ENCODE results near the gene ANKRD61.

Gene ANKRD61

GRCh38 chr7:6011541-6011940 lies 19.6 kb upstream of the ANKRD61 start:
- no peak overlapping the region for H4K91ac ChIP-seq (ENCODE audit: low read depth, low read length, poor library complexity)
- H2AFZ ChIP-seq (ENCODE audit: low read length) = no peak overlapping the region
- H3K14ac ChIP-seq (ENCODE audit: low read length) = no peak overlapping the region
- peaks cover 2% of the 10 kb centered on the region for H3K79me1 ChIP-seq (ENCODE audit: low read depth, low read length)
- no peak overlapping the region for H2BK120ac ChIP-seq (ENCODE audit: low read depth, low read length)
- no peaks in the 10 kb centered on the region for H3K27me3 ChIP-seq (ENCODE audit: control insufficient read depth in 3 of 3, insufficient read depth in 3 of 3, low read depth in 1 of 3, low read length in 3 of 3)
- H2AK5ac ChIP-seq (ENCODE audit: low read depth, low read length) = no peak overlapping the region
- H3K23ac ChIP-seq (ENCODE audit: low read depth, low read length, poor library complexity) = no peak overlapping the region
- no peak overlapping the region for H3K9ac ChIP-seq (ENCODE audit: low read depth, low read length, poor library complexity)
- H3K4me1 ChIP-seq (ENCODE audit: control insufficient read depth in 2 of 2, insufficient read depth in 1 of 2, low read depth in 1 of 2, low read length in 2 of 2) = no peaks in the 10 kb centered on the region
- H4K8ac ChIP-seq (ENCODE audit: low read depth, low read length) = no peak overlapping the region
- no peak overlapping the region for H3K18ac ChIP-seq (ENCODE audit: low read length)
- H3K27ac ChIP-seq (replicated peaks; ENCODE audit: low read length) = no peak overlapping the region
- no peak overlapping the region for H3K4ac ChIP-seq (ENCODE audit: low read length)
- H3K9me3 ChIP-seq (replicated peaks in 1 of 2; ENCODE audit: control insufficient read depth in 2 of 2, insufficient read depth in 1 of 2, low read depth in 1 of 2, low read length in 2 of 2) = no peaks in the 10 kb centered on the region
- WGBS, 2 donors (ENCODE audit: extremely low coverage in 2 of 2, insufficient read length in 2 of 2, insufficient replicate concordance in 1 of 2) = no CpG with 5 or more reads among the region's 2 CpGs
- peaks cover 14 to 56% of the 10 kb centered on the region in 2 donors for H3K36me3 ChIP-seq (replicated peaks in 1 of 2; ENCODE audit: control insufficient read depth in 2 of 2, insufficient read depth in 2 of 2, low read length in 2 of 2)
- H2BK12ac ChIP-seq (ENCODE audit: low read length) = no peak overlapping the region
- H3K4me3 ChIP-seq (ENCODE audit: low read length in 2 of 2) = no peak overlapping the region
- no peak overlapping the region for H2BK15ac ChIP-seq (ENCODE audit: low read length)
- no peak for DNase-seq (ENCODE audit: low spot score)
- H3K4me2 ChIP-seq (ENCODE audit: insufficient read depth, low read length, poor library complexity, severe bottlenecking) = no peak overlapping the region
- H2BK5ac ChIP-seq (ENCODE audit: low read length) = no peak overlapping the region

GRCh38 chr7:6012355-6013104 lies 18.6 kb upstream of the ANKRD61 start:
- Histone ChIP-seq H4K8ac (ENCODE audit: low read depth, low read length) (no peak overlapping the region), H2AFZ (ENCODE audit: low read length) (no peak overlapping the region), H3K4me2 (ENCODE audit: insufficient read depth, low read length, poor library complexity, severe bottlenecking) (no peak overlapping the region), H3K79me1 (ENCODE audit: low read depth, low read length) (peaks cover 2% of the 10 kb centered on the region), H2BK12ac (ENCODE audit: low read length) (no peak overlapping the region), H3K36me3 (replicated peaks in 1 of 2; ENCODE audit: control insufficient read depth in 2 of 2, insufficient read depth in 2 of 2, low read length in 2 of 2) (peaks cover 21 to 66% of the 10 kb centered on the region in 2 donors), H2BK15ac (ENCODE audit: low read length) (no peak overlapping the region), H3K14ac (ENCODE audit: low read length) (no peak overlapping the region), H3K27me3 (ENCODE audit: control insufficient read depth in 3 of 3, insufficient read depth in 3 of 3, low read depth in 1 of 3, low read length in 3 of 3) (no peaks in the 10 kb centered on the region), H3K18ac (ENCODE audit: low read length) (no peak overlapping the region), H2BK5ac (ENCODE audit: low read length) (no peak overlapping the region), H3K4me1 (ENCODE audit: control insufficient read depth in 2 of 2, insufficient read depth in 1 of 2, low read depth in 1 of 2, low read length in 2 of 2) (no peaks in the 10 kb centered on the region), H2BK120ac (ENCODE audit: low read depth, low read length) (no peak overlapping the region), H4K91ac (ENCODE audit: low read depth, low read length, poor library complexity) (no peak overlapping the region), H2AK5ac (ENCODE audit: low read depth, low read length) (no peak overlapping the region), H3K9ac (ENCODE audit: low read depth, low read length, poor library complexity) (no peak overlapping the region), H3K4me3 (ENCODE audit: low read length in 2 of 2) (no peak overlapping the region), H3K23ac (ENCODE audit: low read depth, low read length, poor library complexity) (no peak overlapping the region), H3K27ac (replicated peaks; ENCODE audit: low read length) (no peak overlapping the region), H3K4ac (ENCODE audit: low read length) (no peak overlapping the region), H3K9me3 (replicated peaks in 1 of 2; ENCODE audit: control insufficient read depth in 2 of 2, insufficient read depth in 1 of 2, low read depth in 1 of 2, low read length in 2 of 2) (no peaks in the 10 kb centered on the region)
- whole genome bisulfite sequencing, 2 donors (ENCODE audit: extremely low coverage in 2 of 2, insufficient read length in 2 of 2, insufficient replicate concordance in 1 of 2) = no CpG with 5 or more reads among the region's 14 CpGs
- no peak for DNase-seq (ENCODE audit: low spot score)

- H4K91ac ChIP-seq (ENCODE audit: low read depth, low read length, poor library complexity) = no peak overlapping the region
- H3K79me1 ChIP-seq (ENCODE audit: low read depth, low read length) = peaks cover 2% of the 10 kb centered on the region
- no peak overlapping the region for H2BK15ac ChIP-seq (ENCODE audit: low read length)
- no peak overlapping the region for H3K27ac ChIP-seq (replicated peaks; ENCODE audit: low read length)
- H3K23ac ChIP-seq (ENCODE audit: low read depth, low read length, poor library complexity) = no peak overlapping the region
- no CpG with 5 or more reads among the region's 8 CpGs for WGBS, 2 donors (ENCODE audit: extremely low coverage in 2 of 2, insufficient read length in 2 of 2, insufficient replicate concordance in 1 of 2)
- no peak for DNase-seq (ENCODE audit: low spot score)
- no peak overlapping the region for H2BK12ac ChIP-seq (ENCODE audit: low read length)
- no peak overlapping the region for H2BK120ac ChIP-seq (ENCODE audit: low read depth, low read length)
- no peaks in the 10 kb centered on the region for H3K27me3 ChIP-seq (ENCODE audit: control insufficient read depth in 3 of 3, insufficient read depth in 3 of 3, low read depth in 1 of 3, low read length in 3 of 3)
- H3K4ac ChIP-seq (ENCODE audit: low read length) = no peak overlapping the region
- H3K9ac ChIP-seq (ENCODE audit: low read depth, low read length, poor library complexity) = no peak overlapping the region
- no peak overlapping the region for H2AK5ac ChIP-seq (ENCODE audit: low read depth, low read length)
- no peak overlapping the region for H3K4me3 ChIP-seq (ENCODE audit: low read length in 2 of 2)
- no peak overlapping the region for H3K4me2 ChIP-seq (ENCODE audit: insufficient read depth, low read length, poor library complexity, severe bottlenecking)
- H2AFZ ChIP-seq (ENCODE audit: low read length) = no peak overlapping the region
- no peak overlapping the region for H4K8ac ChIP-seq (ENCODE audit: low read depth, low read length)
- no peak overlapping the region for H2BK5ac ChIP-seq (ENCODE audit: low read length)
- H3K36me3 ChIP-seq (replicated peaks in 1 of 2; ENCODE audit: control insufficient read depth in 2 of 2, insufficient read depth in 2 of 2, low read length in 2 of 2) = peaks cover 34 to 94% of the 10 kb centered on the region in 2 donors
- no peaks in the 10 kb centered on the region for H3K9me3 ChIP-seq (replicated peaks in 1 of 2; ENCODE audit: control insufficient read depth in 2 of 2, insufficient read depth in 1 of 2, low read depth in 1 of 2, low read length in 2 of 2)
- H3K14ac ChIP-seq (ENCODE audit: low read length) = no peak overlapping the region
- H3K18ac ChIP-seq (ENCODE audit: low read length) = no peak overlapping the region
- no peaks in the 10 kb centered on the region for H3K4me1 ChIP-seq (ENCODE audit: control insufficient read depth in 2 of 2, insufficient read depth in 1 of 2, low read depth in 1 of 2, low read length in 2 of 2)
Measured at GRCh38 chr7:6015917-6016652, 15.1 kb upstream of the ANKRD61 start.

- Histone ChIP-seq H3K4me3 (ENCODE audit: low read length in 2 of 2) (no peak overlapping the region), H3K9ac (ENCODE audit: low read depth, low read length, poor library complexity) (no peak overlapping the region), H2AFZ (ENCODE audit: low read length) (no peak overlapping the region), H2BK12ac (ENCODE audit: low read length) (no peak overlapping the region), H3K4me1 (ENCODE audit: control insufficient read depth in 2 of 2, insufficient read depth in 1 of 2, low read depth in 1 of 2, low read length in 2 of 2) (no peaks in the 10 kb centered on the region), H3K27ac (replicated peaks; ENCODE audit: low read length) (no peak overlapping the region), H3K9me3 (replicated peaks in 1 of 2; ENCODE audit: control insufficient read depth in 2 of 2, insufficient read depth in 1 of 2, low read depth in 1 of 2, low read length in 2 of 2) (no peaks in the 10 kb centered on the region), H3K4me2 (ENCODE audit: insufficient read depth, low read length, poor library complexity, severe bottlenecking) (no peak overlapping the region), H3K4ac (ENCODE audit: low read length) (no peak overlapping the region), H2BK5ac (ENCODE audit: low read length) (no peak overlapping the region), H3K27me3 (ENCODE audit: control insufficient read depth in 3 of 3, insufficient read depth in 3 of 3, low read depth in 1 of 3, low read length in 3 of 3) (no peaks in the 10 kb centered on the region), H3K18ac (ENCODE audit: low read length) (no peak overlapping the region), H4K8ac (ENCODE audit: low read depth, low read length) (no peak overlapping the region), H2BK15ac (ENCODE audit: low read length) (no peak overlapping the region), H3K23ac (ENCODE audit: low read depth, low read length, poor library complexity) (no peak overlapping the region), H3K14ac (ENCODE audit: low read length) (no peak overlapping the region), H3K36me3 (replicated peaks in 1 of 2; ENCODE audit: control insufficient read depth in 2 of 2, insufficient read depth in 2 of 2, low read length in 2 of 2) (peaks cover 37 to 94% of the 10 kb centered on the region in 2 donors), H3K79me1 (ENCODE audit: low read depth, low read length) (peaks cover 2% of the 10 kb centered on the region), H2BK120ac (ENCODE audit: low read depth, low read length) (no peak overlapping the region), H2AK5ac (ENCODE audit: low read depth, low read length) (no peak overlapping the region), H4K91ac (ENCODE audit: low read depth, low read length, poor library complexity) (no peak overlapping the region)
- DNase-seq (ENCODE audit: low spot score) = no peak
- no CpG with 5 or more reads among the region's 8 CpGs for WGBS, 2 donors (ENCODE audit: extremely low coverage in 2 of 2, insufficient read length in 2 of 2, insufficient replicate concordance in 1 of 2)
Measured at GRCh38 chr7:6016653-6016966, 14.6 kb upstream of the ANKRD61 start.

Data from neuronal stem cell (in vitro differentiated cells).